ENCODE results near the gene RITA1. TPM values are rescaled to one million over a fixed set of nuclear protein-coding genes. Genes with fewer than 3 reads are reported as not detected.

RITA1 gene
- total and polyA plus RNA-seq, 4 donors: 9.1 to 19.7 (median 14.3) TPM

DNA sequence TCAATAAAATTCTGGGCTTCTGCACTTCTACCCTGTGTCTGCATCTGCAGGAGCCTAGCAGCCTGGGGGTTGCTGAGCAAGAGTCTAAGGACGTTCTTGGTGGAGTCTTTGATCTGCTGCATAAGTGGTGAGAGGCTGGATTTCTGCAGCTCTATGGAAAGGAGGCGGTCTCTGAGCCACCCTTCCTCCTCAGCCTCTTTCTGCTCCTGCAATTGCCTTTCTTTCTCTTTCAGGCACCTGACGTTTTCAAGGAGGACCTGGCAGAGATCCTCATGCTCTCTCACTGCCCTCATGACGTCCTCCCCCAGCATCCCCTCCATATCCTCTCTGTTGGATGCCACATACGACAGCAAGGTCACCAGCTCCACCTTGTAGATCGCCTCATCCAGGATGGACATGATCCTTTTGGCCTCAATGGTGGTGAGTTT lies 22.1 kb downstream of the RITA1 start:
- H3K4me3 ChIP-seq: no peak overlapping the region
- DNase-seq (no peak), ATAC-seq (ENCODE audit: insufficient read depth, low FRiP score) (no peak)
- H3K4me1 ChIP-seq (ENCODE audit: control insufficient read depth in 5 of 5, insufficient read depth in 5 of 5, low read length in 5 of 5): peaks cover 0 to 8% (median 1%) of the 10 kb centered on the region in 5 donors
- peaks cover 0 to 2% (median 0%) of the 10 kb centered on the region in 4 donors for H3K9me3 ChIP-seq (ENCODE audit: control insufficient read depth in 4 of 4, insufficient read depth in 3 of 4, low read length in 3 of 4)
- no peaks in the 10 kb centered on the region for H3K36me3 ChIP-seq (ENCODE audit: control insufficient read depth in 4 of 4, insufficient read depth in 4 of 4, low read length in 4 of 4)
- 44 to 59% methylated on average over 6 of the region's 6 CpGs for WGBS, 2 donors
- TF ChIP-seq CTCF (IDR thresholded peaks at IDR 0.05; ENCODE audit: control extremely low read depth, extremely low read depth): no peak
- H3K9ac ChIP-seq (ENCODE audit: insufficient read depth in 1 of 2, low read length in 2 of 2): no peak overlapping the region
- no peaks in the 10 kb centered on the region for H3K27me3 ChIP-seq (ENCODE audit: control insufficient read depth in 3 of 3, insufficient read depth in 3 of 3, low read length in 2 of 3)
- no peak overlapping the region for H3K27ac ChIP-seq (ENCODE audit: low read depth in 1 of 2, low read length in 1 of 2)

DNA sequence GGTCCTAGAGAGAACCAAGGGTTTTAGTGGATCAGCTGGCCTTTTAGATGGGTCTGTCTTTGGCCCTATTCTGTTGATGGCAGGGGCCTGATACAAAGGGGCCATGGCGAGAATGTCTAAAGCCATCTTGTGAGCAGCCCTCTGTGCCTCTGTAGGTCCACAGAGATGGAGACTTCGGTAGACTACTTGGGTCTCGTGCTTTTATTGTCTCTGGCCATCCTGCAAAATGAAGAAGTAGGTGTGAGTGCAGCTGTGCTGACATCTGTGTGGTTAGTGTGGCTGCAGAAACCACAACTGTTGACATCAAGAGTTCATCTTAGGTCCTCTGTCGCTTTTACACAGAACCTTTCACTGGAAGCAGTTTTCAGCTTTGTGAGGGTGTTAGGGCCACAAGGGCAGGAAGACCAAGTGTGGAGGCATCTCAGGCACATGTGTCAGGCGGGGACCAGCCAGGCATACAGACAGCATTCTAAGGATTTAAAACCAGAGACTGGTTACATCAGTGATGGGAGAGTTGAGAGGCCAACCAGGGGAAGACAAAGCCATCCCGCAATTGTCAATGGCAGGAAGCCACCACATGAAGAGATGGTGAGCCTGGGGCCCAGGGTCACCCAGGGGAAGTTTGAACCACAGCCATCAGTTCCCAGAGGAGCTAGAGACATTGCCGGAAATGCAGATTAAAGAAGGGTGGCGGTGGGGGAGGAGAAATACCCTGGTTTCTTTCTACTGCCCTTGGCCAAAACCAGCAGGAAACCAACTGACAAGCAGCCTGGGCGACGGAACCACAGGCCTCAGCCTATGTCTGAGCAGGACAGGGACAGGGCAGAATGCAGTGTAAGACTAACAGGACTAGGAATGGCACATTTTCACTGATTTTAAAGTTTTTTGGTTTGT lies 22.8 kb downstream of the RITA1 start:
- no peaks in the 10 kb centered on the region for H3K9me3 ChIP-seq (ENCODE audit: control insufficient read depth in 4 of 4, insufficient read depth in 3 of 4, low read length in 3 of 4)
- peaks cover 0 to 8% (median 1%) of the 10 kb centered on the region in 5 donors for H3K4me1 ChIP-seq (ENCODE audit: control insufficient read depth in 5 of 5, insufficient read depth in 5 of 5, low read length in 5 of 5)
- no peak overlapping the region for H3K4me3 ChIP-seq
- no peaks in the 10 kb centered on the region for H3K27me3 ChIP-seq (ENCODE audit: control insufficient read depth in 3 of 3, insufficient read depth in 3 of 3, low read length in 2 of 3)
- 16 to 51% methylated on average over 10 of the region's 10 CpGs for WGBS, 2 donors
- peak; percentile 71 for ATAC-seq (ENCODE audit: insufficient read depth, low FRiP score)
- TF ChIP-seq CTCF (IDR thresholded peaks at IDR 0.05; ENCODE audit: control extremely low read depth, extremely low read depth): no peak
- H3K9ac ChIP-seq (ENCODE audit: insufficient read depth in 1 of 2, low read length in 2 of 2): no peak overlapping the region
- H3K36me3 ChIP-seq (ENCODE audit: control insufficient read depth in 4 of 4, insufficient read depth in 4 of 4, low read length in 4 of 4): no peaks in the 10 kb centered on the region
- peak overlapping the region in 1 of 2 donors; percentile 30 for H3K27ac ChIP-seq (ENCODE audit: low read depth in 1 of 2, low read length in 1 of 2)
- DNase-seq: peak; percentile 40 to 64 (median 51)

- Histone ChIP-seq H3K9me3 (ENCODE audit: control insufficient read depth in 4 of 4, insufficient read depth in 3 of 4, low read length in 3 of 4) (no peaks in the 10 kb centered on the region), H3K9ac (ENCODE audit: insufficient read depth in 1 of 2, low read length in 2 of 2) (no peak overlapping the region), H3K27me3 (ENCODE audit: control insufficient read depth in 3 of 3, insufficient read depth in 3 of 3, low read length in 2 of 3) (no peaks in the 10 kb centered on the region), H3K4me3 (no peak overlapping the region), H3K4me1 (ENCODE audit: control insufficient read depth in 5 of 5, insufficient read depth in 5 of 5, low read length in 5 of 5) (peaks cover 3 to 9% (median 6%) of the 10 kb centered on the region in 5 donors), H3K27ac (ENCODE audit: low read depth in 1 of 2, low read length in 1 of 2) (no peak overlapping the region), H3K36me3 (ENCODE audit: control insufficient read depth in 4 of 4, insufficient read depth in 4 of 4, low read length in 4 of 4) (no peaks in the 10 kb centered on the region)
- DNase-seq (no peak), ATAC-seq (ENCODE audit: insufficient read depth, low FRiP score) (no peak)
- TF ChIP-seq CTCF (IDR thresholded peaks at IDR 0.05; ENCODE audit: control extremely low read depth, extremely low read depth): no peak
- WGBS, 2 donors: 88 to 95% methylated on average over 6 of the region's 6 CpGs
These were observed 25.6 kb downstream of the RITA1 start for GRCh38 chr12:113211160-113211559.
